H1 (cell line): Measurements from ENCODE around the gene RHO. TPM values are rescaled to one million over a fixed set of nuclear protein-coding genes. Genes with fewer than 3 reads are reported as not detected.

ENCODE experiments used
- CTCF ChIA-PET: fragments of 300-600 bp; sonication (Branson Sonifier 250); formaldehyde crosslinking; loops from one replicate; lab custom pipeline; 2021; ENCODE audit not compliant: partially characterized antibody; lab: Charles Lee
- POLR2A ChIA-PET: fragments of 300-600 bp; sonication (Branson Sonifier 250); formaldehyde crosslinking; loops from one replicate; lab custom pipeline; 2021; ENCODE audit warnings: inconsistent platforms; ENCODE audit not compliant: partially characterized antibody; lab: Charles Lee
- DNase-seq, 2 experiments: peaks; one replicate each; pipeline versions ENCODE4 v3.0.0 to v3.0.0-alpha.2; 2010 to 2022; ENCODE audit warnings: low spot score in 2 of 2, low read depth in 1 of 2, mixed read lengths in 1 of 2
- FAIRE-seq: peaks from 2 replicates; lab custom pipeline; 2011; peaks lifted over from hg19 to GRCh38; lab: Jason Lieb, UNC
- H2AFZ ChIP-seq: 2 replicates; pipeline ENCODE4 v1.8.1; 2012; ENCODE audit warnings: low read length, inconsistent platforms
- H2AK5ac ChIP-seq: 2 replicates; pipeline ENCODE4 v1.6.1; 2013; ENCODE audit warnings: low read depth, low read length
- H2BK120ac ChIP-seq: replicated peaks from 2 replicates; pipeline ENCODE3; 2013; ENCODE audit warnings: low read depth, low read length, inconsistent platforms
- H2BK12ac ChIP-seq: 2 replicates; pipeline ENCODE4 v1.6.1; 2013; ENCODE audit warnings: low read depth, low read length
- H2BK15ac ChIP-seq: 2 replicates; pipeline ENCODE4 v1.6.1; 2013; ENCODE audit warnings: low read length
- H2BK20ac ChIP-seq: 2 replicates; pipeline ENCODE4 v1.6.1; 2013; ENCODE audit warnings: low read length
- H2BK5ac ChIP-seq: 2 replicates; pipeline ENCODE4 v1.6.1; 2013; ENCODE audit warnings: low read depth, low read length
- H3K14ac ChIP-seq: 2 replicates; pipeline ENCODE4 v1.6.1; 2013; ENCODE audit warnings: inconsistent platforms; ENCODE audit not compliant: insufficient read length
- H3K18ac ChIP-seq: 2 replicates; pipeline ENCODE4 v1.6.1; 2013; ENCODE audit warnings: low read length; ENCODE audit errors: extremely low read depth
- H3K23ac ChIP-seq: 2 replicates; pipeline ENCODE4 v1.6.1; 2013; ENCODE audit warnings: inconsistent platforms; ENCODE audit not compliant: insufficient read length
- H3K23me2 ChIP-seq: 2 replicates; pipeline ENCODE4 v1.6.1; 2013; ENCODE audit warnings: low read depth, low read length
- H3K27ac ChIP-seq: 2 replicates; pipeline ENCODE4 v1.6.1; 2011; ENCODE audit warnings: low read depth, low read length, inconsistent platforms
- H3K27me3 ChIP-seq, 4 experiments: replicated peaks in 1 of 4; 1 replicate in 1 of 4; 2 replicates in 3 of 4; pipeline versions ENCODE4 v1.6.1 to v1.8.1; 2011 to 2013; ENCODE audit warnings: low read length in 3 of 4, mild to moderate bottlenecking in 3 of 4, inconsistent platforms in 2 of 4, mixed read lengths in 2 of 4, moderate library complexity in 1 of 4; ENCODE audit not compliant: control insufficient read depth in 3 of 4, insufficient read depth in 3 of 4; ENCODE audit errors: extremely low read depth in 1 of 4
- H3K36me3 ChIP-seq, 4 experiments: 2 replicates each; pipeline versions ENCODE4 v1.6.1 to v1.8.1; 2011 to 2013; ENCODE audit warnings: mild to moderate bottlenecking in 4 of 4, low read length in 3 of 4, moderate library complexity in 2 of 4, control low read depth in 1 of 4, inconsistent platforms in 1 of 4; ENCODE audit not compliant: insufficient read depth in 4 of 4, control insufficient read depth in 2 of 4
- H3K4ac ChIP-seq: replicated peaks from 2 replicates; pipeline ENCODE3; 2013; ENCODE audit warnings: low read length, low read depth, mixed read lengths, inconsistent platforms; ENCODE audit not compliant: insufficient read length
- H3K4me1 ChIP-seq, 4 experiments: replicated peaks in 1 of 4; 1 replicate in 1 of 4; 2 replicates in 3 of 4; pipeline versions ENCODE4 v1.6.1 to v1.8.1; 2011 to 2013; ENCODE audit warnings: low read length in 3 of 4, inconsistent platforms in 2 of 4, mixed read lengths in 1 of 4; ENCODE audit not compliant: insufficient read depth in 4 of 4, control insufficient read depth in 3 of 4
- H3K4me2 ChIP-seq, 2 experiments: 2 replicates each; pipeline versions ENCODE4 v1.6.1 to v1.8.1; 2011 to 2013; ENCODE audit warnings: low read depth in 2 of 2, low read length in 2 of 2, control low read depth in 1 of 2, inconsistent platforms in 1 of 2, mild to moderate bottlenecking in 1 of 2; ENCODE audit not compliant: insufficient read depth in 1 of 2
- H3K4me3 ChIP-seq, 4 experiments: fragments of 200-600, 300-600 bp in 1 of 4; sonication (generic), shearing (Covaris generic), sonication (Bioruptor Twin) in 1 of 4; 2 replicates each; pipeline versions ENCODE4 v1.5.1 to v1.8.1; 2011 to 2016; ENCODE audit warnings: low read length in 4 of 4, low read depth in 3 of 4, control low read depth in 2 of 4, inconsistent platforms in 2 of 4, mild to moderate bottlenecking in 2 of 4, mixed read lengths in 1 of 4, moderate library complexity in 1 of 4; ENCODE audit not compliant: insufficient read depth in 2 of 4; ENCODE audit errors: extremely low read depth in 1 of 4
- H3K56ac ChIP-seq: replicated peaks from 2 replicates; pipeline ENCODE3; 2013; ENCODE audit warnings: low read depth, mild to moderate bottlenecking, mixed read lengths, low read length, inconsistent platforms; ENCODE audit not compliant: insufficient read length
- H3K79me1 ChIP-seq: 2 replicates; pipeline ENCODE4 v1.6.1; 2013; ENCODE audit warnings: low read depth, low read length, control low read depth
- H3K79me2 ChIP-seq, 2 experiments: 2 replicates each; pipeline versions ENCODE4 v1.6.1 to v1.8.1; 2012 to 2013; ENCODE audit warnings: low read length in 2 of 2, mild to moderate bottlenecking in 2 of 2, inconsistent platforms in 1 of 2; ENCODE audit not compliant: insufficient read depth in 2 of 2, control insufficient read depth in 1 of 2
- H3K9ac ChIP-seq, 4 experiments: replicated peaks in 1 of 4; 1 replicate in 1 of 4; 2 replicates in 3 of 4; pipeline versions ENCODE4 v1.6.1 to v1.8.1; 2011 to 2013; ENCODE audit warnings: low read depth in 3 of 4, low read length in 3 of 4, control low read depth in 2 of 4, mild to moderate bottlenecking in 2 of 4, moderate library complexity in 2 of 4, inconsistent platforms in 1 of 4; ENCODE audit errors: extremely low read depth in 1 of 4
- H3K9me3 ChIP-seq, 2 experiments: 2 replicates each; pipeline versions ENCODE4 v1.6.1 to v1.8.1; 2012 to 2013; ENCODE audit warnings: mild to moderate bottlenecking in 2 of 2, moderate library complexity in 2 of 2, control low read depth in 1 of 2, inconsistent platforms in 1 of 2, low read depth in 1 of 2, low read length in 1 of 2, mixed read lengths in 1 of 2; ENCODE audit not compliant: insufficient read depth in 2 of 2
- H4K20me1 ChIP-seq, 2 experiments: replicated peaks in 1 of 2; 2 replicates each; pipeline versions ENCODE3 to v1.8.1; 2011 to 2013; ENCODE audit warnings: inconsistent platforms in 2 of 2, low read length in 2 of 2, mild to moderate bottlenecking in 1 of 2; ENCODE audit not compliant: insufficient read depth in 2 of 2, control insufficient read depth in 1 of 2
- H4K5ac ChIP-seq: 2 replicates; pipeline ENCODE4 v1.6.1; 2013; ENCODE audit warnings: low read length, low read depth, mixed read lengths, inconsistent platforms; ENCODE audit not compliant: insufficient read length
- H4K8ac ChIP-seq: 2 replicates; pipeline ENCODE4 v1.8.0; 2013; ENCODE audit warnings: mild to moderate bottlenecking, moderate library complexity, low read length, inconsistent platforms; ENCODE audit not compliant: insufficient read depth; ENCODE audit errors: extremely low read depth
- H4K91ac ChIP-seq: replicated peaks from 2 replicates; pipeline ENCODE3; 2013; ENCODE audit warnings: low read length, mixed read lengths, inconsistent platforms; ENCODE audit not compliant: insufficient read length
- EP300 ChIP-seq, 2 experiments: IDR thresholded peaks; 1 replicate in 1 of 2; 2 replicates in 1 of 2; pipeline ENCODE4 v1.6.1; 2011 to 2012; ENCODE audit warnings: low read depth in 2 of 2, low read length in 2 of 2, mild to moderate bottlenecking in 2 of 2, borderline replicate concordance in 1 of 2, inconsistent platforms in 1 of 2, moderate library complexity in 1 of 2
- GABPA ChIP-seq: IDR thresholded peaks from 2 replicates; pipeline ENCODE4 v1.6.1; 2011; ENCODE audit warnings: mild to moderate bottlenecking, low read length, moderate library complexity, borderline replicate concordance; ENCODE audit not compliant: insufficient read depth
- KDM4A ChIP-seq: IDR thresholded peaks from one replicate; pipeline ENCODE4 v1.7.1; 2012; ENCODE audit warnings: low read depth, mild to moderate bottlenecking, moderate library complexity, low read length, inconsistent platforms; ENCODE audit not compliant: severe bottlenecking
- WGBS, 2 experiments: shearing (Covaris generic) in 1 of 2; methylation state at CpG; one replicate each; pipeline versions ENCODE4 v1.1.6 to v1.1.7; 2013 to 2015; ENCODE audit warnings: low lambda C conversion rate in 2 of 2, mixed read lengths in 2 of 2, inconsistent platforms in 1 of 2, low coverage in 1 of 2, missing lambda C conversion rate in 1 of 2; ENCODE audit not compliant: insufficient replicate concordance in 2 of 2, insufficient coverage in 1 of 2, insufficient read length in 1 of 2; ENCODE audit errors: extremely low coverage in 1 of 2, missing lambda C conversion rate in 1 of 2; 5-methylcytosine and 5-hydroxymethylcytosine counted together
- polyA plus RNA-seq, 7 experiments: library from polyadenylated mRNA; depleted of rRNA in 3 of 7; stranded (reverse) in 5 of 7; unstranded in 2 of 7; fragments of >200 nt in 5 of 7; fragments of 200-250 nt in 2 of 7; gene quantifications; 1 replicate in 5 of 7; 2 replicates in 1 of 7; 4 replicates in 1 of 7; pipeline versions ENCODE4 v1.2.1 to v1.2.3, GENCODE V29; 2011 to 2013; ENCODE audit warnings: missing spikeins in 2 of 7, mixed read lengths in 2 of 7
- total RNA-seq: library from RNA; stranded (reverse); fragmentation: NEBNext Ultra II Directional; extraction: Animal tissue kit (Norgen Biotek cat#: 25700); gene quantifications from 2 replicates; pipeline ENCODE4 v1.2.1, GENCODE V29; 2021
- TF ChIP-seq, protein P1 (sequence below): IDR thresholded peaks from 2 replicates; pipeline ENCODE4 v1.6.1; 2012; ENCODE audit warnings: inconsistent platforms

Gene RHO
- total and polyA plus RNA-seq, 2 of the 8 experiments (the other 6 are each of a cell fraction or from before 2014, with no cell fraction given), result not detected

DNA sequence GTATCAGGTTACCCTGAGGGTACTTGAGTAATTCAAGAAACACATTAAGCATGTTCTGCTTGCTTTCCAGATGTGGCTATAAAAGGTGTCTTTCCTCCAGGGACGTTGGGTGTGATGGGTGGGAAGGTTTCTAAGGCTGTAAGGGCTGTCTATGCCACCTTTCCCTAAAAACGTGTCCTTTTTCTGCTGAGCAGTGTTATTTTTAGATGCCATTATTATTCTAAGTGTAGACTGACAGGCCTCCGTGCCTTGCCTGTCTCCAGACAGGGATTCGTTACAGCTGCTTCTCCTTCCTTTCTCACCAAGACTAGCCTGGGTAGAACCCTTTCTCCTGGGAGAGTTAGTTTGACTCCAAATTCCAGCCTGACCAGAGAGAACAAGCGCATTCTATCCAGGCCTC is 26.8 kb upstream of the RHO start:
- H3K4me2 ChIP-seq, result no peak overlapping the region
- CTCF ChIA-PET, result interaction anchor here (1.0 to 5.7 kb wide), 4 partner anchors 10 to 51 kb away, joined by 3 to 41 read pairs (median 8); no protein-coding TSS in a partner anchor
- no peaks in the 10 kb centered on the region for H3K79me2 ChIP-seq
- H4K20me1 ChIP-seq, result peaks cover 0 to 2% of the 10 kb centered on the region in 2 experiments
- H3K23ac ChIP-seq, result no peak overlapping the region
- no peak overlapping the region for H2BK120ac ChIP-seq
- H3K23me2 ChIP-seq, result no peaks in the 10 kb centered on the region
- H3K27ac ChIP-seq, result no peak overlapping the region
- H2BK20ac ChIP-seq, result no peak overlapping the region
- no peak overlapping the region for H3K4me3 ChIP-seq
- no peak overlapping the region for H2BK15ac ChIP-seq
- TF ChIP-seq EP300 (IDR thresholded peaks at IDR 0.05; ENCODE audit: borderline replicate concordance in 1 of 2, low read depth in 2 of 2, low read length in 2 of 2), result no peak
- TF ChIP-seq GABPA, result no peak
- TF ChIP-seq, protein P1, sequence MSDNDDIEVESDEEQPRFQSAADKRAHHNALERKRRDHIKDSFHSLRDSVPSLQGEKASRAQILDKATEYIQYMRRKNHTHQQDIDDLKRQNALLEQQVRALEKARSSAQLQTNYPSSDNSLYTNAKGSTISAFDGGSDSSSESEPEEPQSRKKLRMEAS, result no peak
- no peak for TF ChIP-seq KDM4A
- TF ChIP-seq, all 59 proteins: peak for 0
- Histone ChIP-seq H3K79me1 (no peaks in the 10 kb centered on the region), H3K4ac (no peak overlapping the region), H4K91ac (no peak overlapping the region), H3K56ac (no peak overlapping the region), H3K27me3 (no peaks in the 10 kb centered on the region), H2BK5ac (no peak overlapping the region), H3K36me3 (peaks cover 3 to 23% (median 11%) of the 10 kb centered on the region in 4 experiments; a peak in 6 of 8 replicates), H2BK12ac (no peak overlapping the region), H3K14ac (no peak overlapping the region), H3K9ac (no peak overlapping the region), H4K8ac (no peak overlapping the region), H2AK5ac (no peak overlapping the region), H2AFZ (no peak overlapping the region), H3K18ac (no peak overlapping the region), H3K4me1 (no peaks in the 10 kb centered on the region), H4K5ac (no peak overlapping the region), H3K9me3 (no peaks in the 10 kb centered on the region)
- FAIRE-seq (no peak), DNase-seq (no peak)
- 76% methylated on average over 5 of the region's 5 CpGs; no CpG with 5 or more reads in 1 of the 2 experiments for WGBS, 2 experiments
- POLR2A ChIA-PET, result interaction anchor here (1.1 kb wide), 1 partner anchor 8 kb away, joined by 4 read pairs; no protein-coding TSS in a partner anchor
